OCI-LY1 (cell line): ENCODE data around the gene RGS7.
"Not testable (repeated sequence)": the region's sequence is repeated elsewhere in the genome, so short reads cannot be mapped to it uniquely, and the experiment has no call there.

Source experiments
- H2AFZ ChIP-seq: fragments of 200-600 bp; sonication (generic), shearing (Covaris generic); 2 replicates; pipeline ENCODE4 v1.6.0; 2014; ENCODE audit warnings: antibody characterized with exemption, mild to moderate bottlenecking, low read length
- H3F3A ChIP-seq: fragments of 200-600 bp; sonication (generic), shearing (Covaris generic); 2 replicates; pipeline ENCODE4 v1.6.0; 2014; ENCODE audit warnings: mild to moderate bottlenecking, antibody characterized with exemption, low read length, moderate library complexity; ENCODE audit not compliant: insufficient read depth
- H3K27ac ChIP-seq: fragments of 200-600 bp; sonication (generic); 2 replicates; pipeline ENCODE4 v1.5.1; 2014; ENCODE audit warnings: low read length, mixed run types, mild to moderate bottlenecking, low read depth; ENCODE audit not compliant: poor library complexity, severe bottlenecking
- H3K27me3 ChIP-seq: fragments of 200-600 bp; sonication (generic); 2 replicates; pipeline ENCODE4 v1.6.0; 2014; ENCODE audit warnings: antibody characterized with exemption, mild to moderate bottlenecking, low read length, moderate library complexity; ENCODE audit not compliant: insufficient read depth
- H3K36me3 ChIP-seq: fragments of 200-600 bp; sonication (generic); 2 replicates; pipeline ENCODE4 v1.6.1; 2014; ENCODE audit warnings: mild to moderate bottlenecking, antibody characterized with exemption, low read length, moderate library complexity, mixed read lengths; ENCODE audit not compliant: insufficient read depth
- H3K4me1 ChIP-seq: fragments of 200-600 bp; sonication (generic); 2 replicates; pipeline ENCODE4 v1.5.1; 2014; ENCODE audit warnings: mild to moderate bottlenecking, low read length, moderate library complexity; ENCODE audit not compliant: insufficient read depth, severe bottlenecking
- H3K4me2 ChIP-seq: fragments of 200-600 bp; sonication (generic), shearing (Covaris generic); 2 replicates; pipeline ENCODE4 v1.6.1; 2014; ENCODE audit warnings: low read length
- H3K4me3 ChIP-seq: fragments of 200-600 bp; sonication (generic); 2 replicates; pipeline ENCODE4 v1.5.1; 2014; ENCODE audit warnings: low read length, low read depth, mild to moderate bottlenecking, mixed read lengths; ENCODE audit not compliant: poor library complexity, severe bottlenecking
- H3K79me2 ChIP-seq: fragments of 200-600 bp; shearing (Covaris generic); 2 replicates; pipeline ENCODE4 v1.6.1; 2016; ENCODE audit warnings: mixed run types, low read length, mixed read lengths; ENCODE audit not compliant: insufficient read depth
- H3K9ac ChIP-seq: fragments of 200-600 bp; sonication (generic), shearing (Covaris generic); 2 replicates; pipeline ENCODE4 v1.6.1; 2014; ENCODE audit warnings: mild to moderate bottlenecking, low read length, mixed read lengths
- H3K9me2 ChIP-seq: fragments of 200-600 bp; sonication (generic), shearing (Covaris generic); 2 replicates; pipeline ENCODE4 v1.6.1; 2014; ENCODE audit warnings: low read depth, mild to moderate bottlenecking, low read length, mixed read lengths
- H3K9me3 ChIP-seq: fragments of 200-600 bp; shearing (Covaris generic); 2 replicates; pipeline ENCODE4 v1.6.1; 2014; ENCODE audit warnings: low read length, mixed read lengths
- H4K20me1 ChIP-seq: fragments of 200-600 bp; sonication (generic), shearing (Covaris generic); 2 replicates; pipeline ENCODE4 v1.6.0; 2016; ENCODE audit warnings: mild to moderate bottlenecking, low read length; ENCODE audit not compliant: insufficient read depth
- EZH2 ChIP-seq: fragments of 200-600 bp; sonication (generic), shearing (Covaris generic); IDR thresholded peaks from 2 replicates; pipeline ENCODE4 v1.8.0; 2017; ENCODE audit warnings: borderline replicate concordance, mixed run types, mild to moderate bottlenecking, antibody characterized with exemption, low read length, moderate library complexity, mixed read lengths
- TF ChIP-seq, protein P1 (sequence below): fragments of 200-600 bp; sonication (generic), shearing (Covaris generic); IDR thresholded peaks from 2 replicates; pipeline ENCODE4 v1.5.1; 2017; ENCODE audit warnings: mild to moderate bottlenecking, antibody characterized with exemption, low read length, moderate library complexity, mixed read lengths

The RGS7 gene

GRCh38 chr1:241228339-241228738, 128.7 kb downstream of the RGS7 start:
- Histone ChIP-seq H3K4me2 (no peak overlapping the region), H3K4me1 (no peaks in the 10 kb centered on the region), H4K20me1 (no peaks in the 10 kb centered on the region), H3K9ac (no peak overlapping the region), H3K27ac (no peak overlapping the region), H3K27me3 (no peaks in the 10 kb centered on the region), H3K36me3 (no peaks in the 10 kb centered on the region), H2AFZ (no peak overlapping the region), H3F3A (no peaks in the 10 kb centered on the region), H3K4me3 (no peak overlapping the region), H3K9me3 (no peaks in the 10 kb centered on the region), H3K9me2 (no peaks in the 10 kb centered on the region), H3K79me2 (no peaks in the 10 kb centered on the region)
- TF ChIP-seq, protein P1, sequence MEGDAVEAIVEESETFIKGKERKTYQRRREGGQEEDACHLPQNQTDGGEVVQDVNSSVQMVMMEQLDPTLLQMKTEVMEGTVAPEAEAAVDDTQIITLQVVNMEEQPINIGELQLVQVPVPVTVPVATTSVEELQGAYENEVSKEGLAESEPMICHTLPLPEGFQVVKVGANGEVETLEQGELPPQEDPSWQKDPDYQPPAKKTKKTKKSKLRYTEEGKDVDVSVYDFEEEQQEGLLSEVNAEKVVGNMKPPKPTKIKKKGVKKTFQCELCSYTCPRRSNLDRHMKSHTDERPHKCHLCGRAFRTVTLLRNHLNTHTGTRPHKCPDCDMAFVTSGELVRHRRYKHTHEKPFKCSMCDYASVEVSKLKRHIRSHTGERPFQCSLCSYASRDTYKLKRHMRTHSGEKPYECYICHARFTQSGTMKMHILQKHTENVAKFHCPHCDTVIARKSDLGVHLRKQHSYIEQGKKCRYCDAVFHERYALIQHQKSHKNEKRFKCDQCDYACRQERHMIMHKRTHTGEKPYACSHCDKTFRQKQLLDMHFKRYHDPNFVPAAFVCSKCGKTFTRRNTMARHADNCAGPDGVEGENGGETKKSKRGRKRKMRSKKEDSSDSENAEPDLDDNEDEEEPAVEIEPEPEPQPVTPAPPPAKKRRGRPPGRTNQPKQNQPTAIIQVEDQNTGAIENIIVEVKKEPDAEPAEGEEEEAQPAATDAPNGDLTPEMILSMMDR, result no peak
- no peak for TF ChIP-seq EZH2

- Histone ChIP-seq H2AFZ (no peak overlapping the region), H3K9ac (no peak overlapping the region), H3F3A (no peaks in the 10 kb centered on the region), H3K4me2 (no peak overlapping the region), H3K27ac (no peak overlapping the region), H3K79me2 (no peaks in the 10 kb centered on the region), H3K9me2 (no peaks in the 10 kb centered on the region), H3K4me3 (no peak overlapping the region), H3K4me1 (no peaks in the 10 kb centered on the region), H3K36me3 (no peaks in the 10 kb centered on the region), H3K27me3 (no peaks in the 10 kb centered on the region), H4K20me1 (no peaks in the 10 kb centered on the region), H3K9me3 (no peaks in the 10 kb centered on the region)
- TF ChIP-seq, protein P1, result no peak
- TF ChIP-seq EZH2, result no peak
These were observed 131.3 kb downstream of the RGS7 start for GRCh38 chr1:241225741-241226140.

DNA sequence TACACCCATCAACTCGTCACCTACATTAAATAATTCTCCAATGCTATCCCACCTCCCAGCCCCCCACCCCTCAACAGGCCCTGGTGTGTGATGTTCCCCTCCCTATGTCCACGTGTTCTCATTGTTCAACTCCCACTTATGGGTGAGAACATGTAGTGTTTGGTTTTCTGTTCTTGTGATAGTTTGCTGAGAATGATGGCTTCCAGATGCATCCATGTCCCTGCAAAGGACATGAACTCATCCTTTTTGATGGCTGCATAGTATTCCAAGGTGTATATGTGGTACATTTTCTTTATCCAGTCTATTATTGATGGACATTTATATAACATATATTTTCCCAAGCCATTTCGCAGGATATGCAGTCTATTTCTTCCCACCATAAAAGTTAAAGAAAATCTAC, 132.8 kb downstream of the RGS7 start:
- not testable (repeated sequence) for H3F3A ChIP-seq, H3K9me3 ChIP-seq, H3K4me1 ChIP-seq, H3K27me3 ChIP-seq, H3K36me3 ChIP-seq, H3K27ac ChIP-seq, H3K4me3 ChIP-seq, H3K9ac ChIP-seq, H3K9me2 ChIP-seq, H3K4me2 ChIP-seq, H4K20me1 ChIP-seq, H2AFZ ChIP-seq, H3K79me2 ChIP-seq

DNA sequence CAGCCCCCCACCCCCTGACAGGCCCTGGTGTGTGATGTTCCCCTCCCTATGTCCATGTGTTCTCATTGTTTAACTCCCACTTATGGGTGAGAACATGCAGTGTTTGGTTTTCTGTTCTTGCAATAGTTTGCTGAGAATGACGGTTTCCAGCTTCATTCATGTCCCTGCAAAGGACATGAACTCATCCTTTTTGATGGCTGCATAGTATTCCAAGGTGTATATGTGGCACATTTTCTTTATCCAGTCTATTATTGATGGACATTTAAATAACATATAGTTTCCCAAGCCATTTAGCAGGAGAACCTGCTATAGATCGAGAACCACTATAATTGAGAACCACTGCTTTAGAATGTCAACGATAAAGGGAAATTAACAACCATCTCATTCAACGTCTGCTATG, 134.2 kb downstream of the RGS7 start:
- H3F3A ChIP-seq, H3K9ac ChIP-seq, H3K79me2 ChIP-seq, H3K9me2 ChIP-seq, H3K4me2 ChIP-seq, H3K9me3 ChIP-seq, H3K27me3 ChIP-seq, H3K4me3 ChIP-seq, H2AFZ ChIP-seq, H4K20me1 ChIP-seq, H3K27ac ChIP-seq, H3K36me3 ChIP-seq, H3K4me1 ChIP-seq: not testable (repeated sequence)
